ENCODE data around the gene STOX2. TPM values are rescaled to one million over a fixed set of nuclear protein-coding genes. Genes with fewer than 3 reads are reported as not detected.
A peak's percentile ranks its signal among the peaks of the same experiment; 100 is the strongest.

The STOX2 gene
- total RNA-seq, 1 donor from 2014 or later = 2.5 TPM

GRCh38 chr4:183907871-183908683 lies 3.0 kb downstream of the STOX2 start:
- H3K9me3 ChIP-seq (ENCODE audit: insufficient read depth, low read depth, low read length) = no peaks in the 10 kb centered on the region
- peaks cover 2% of the 10 kb centered on the region for H3K4me1 Mint-ChIP-seq (ENCODE audit: low read depth, unreplicated experiment)
- no peak overlapping the region for H3K27ac ChIP-seq (ENCODE audit: low read depth, low read length)
- H3K27me3 ChIP-seq (ENCODE audit: insufficient read depth, low read length) = peaks cover 28% of the 10 kb centered on the region
- no peak overlapping the region for H3K9ac ChIP-seq (ENCODE audit: low read length)
- H3K4me3 ChIP-seq (ENCODE audit: insufficient read depth, low read depth, low read length) = no peak overlapping the region
- no peak overlapping the region for H2AFZ ChIP-seq (ENCODE audit: low read depth, low read length)
- no peaks in the 10 kb centered on the region for H3K36me3 Mint-ChIP-seq (ENCODE audit: low read depth, unreplicated experiment)
- no peaks in the 10 kb centered on the region for H3K9me3 Mint-ChIP-seq (ENCODE audit: unreplicated experiment)
- H3K36me3 ChIP-seq (ENCODE audit: insufficient read depth, low read length) = no peaks in the 10 kb centered on the region
- DNase-seq (ENCODE audit: low read depth) (no peak), FAIRE-seq (no peak)
- peak overlapping the region; percentile 95 for H3K4me2 ChIP-seq (ENCODE audit: low read length)
- no peak overlapping the region for H3K27ac Mint-ChIP-seq (ENCODE audit: unreplicated experiment)
- peak overlapping the region; percentile 80 for H3K4me3 Mint-ChIP-seq (ENCODE audit: unreplicated experiment)
- H3K27me3 Mint-ChIP-seq (ENCODE audit: low read depth, unreplicated experiment) = peaks cover 2% of the 10 kb centered on the region
- H3K79me2 ChIP-seq (ENCODE audit: insufficient read depth, low read length) = no peaks in the 10 kb centered on the region
- H4K20me1 ChIP-seq (ENCODE audit: insufficient read depth, low read length) = no peaks in the 10 kb centered on the region
- peaks cover 8% of the 10 kb centered on the region for H3K4me1 ChIP-seq (ENCODE audit: insufficient read depth, low read length)
- TF ChIP-seq, protein P1, sequence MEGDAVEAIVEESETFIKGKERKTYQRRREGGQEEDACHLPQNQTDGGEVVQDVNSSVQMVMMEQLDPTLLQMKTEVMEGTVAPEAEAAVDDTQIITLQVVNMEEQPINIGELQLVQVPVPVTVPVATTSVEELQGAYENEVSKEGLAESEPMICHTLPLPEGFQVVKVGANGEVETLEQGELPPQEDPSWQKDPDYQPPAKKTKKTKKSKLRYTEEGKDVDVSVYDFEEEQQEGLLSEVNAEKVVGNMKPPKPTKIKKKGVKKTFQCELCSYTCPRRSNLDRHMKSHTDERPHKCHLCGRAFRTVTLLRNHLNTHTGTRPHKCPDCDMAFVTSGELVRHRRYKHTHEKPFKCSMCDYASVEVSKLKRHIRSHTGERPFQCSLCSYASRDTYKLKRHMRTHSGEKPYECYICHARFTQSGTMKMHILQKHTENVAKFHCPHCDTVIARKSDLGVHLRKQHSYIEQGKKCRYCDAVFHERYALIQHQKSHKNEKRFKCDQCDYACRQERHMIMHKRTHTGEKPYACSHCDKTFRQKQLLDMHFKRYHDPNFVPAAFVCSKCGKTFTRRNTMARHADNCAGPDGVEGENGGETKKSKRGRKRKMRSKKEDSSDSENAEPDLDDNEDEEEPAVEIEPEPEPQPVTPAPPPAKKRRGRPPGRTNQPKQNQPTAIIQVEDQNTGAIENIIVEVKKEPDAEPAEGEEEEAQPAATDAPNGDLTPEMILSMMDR (IDR thresholded peaks at IDR 0.05; ENCODE audit: insufficient read depth, low read depth, low read length) = no peak
- no peak for TF ChIP-seq EZH2 (IDR thresholded peaks at IDR 0.05; ENCODE audit: insufficient read depth, low read length)

DNA sequence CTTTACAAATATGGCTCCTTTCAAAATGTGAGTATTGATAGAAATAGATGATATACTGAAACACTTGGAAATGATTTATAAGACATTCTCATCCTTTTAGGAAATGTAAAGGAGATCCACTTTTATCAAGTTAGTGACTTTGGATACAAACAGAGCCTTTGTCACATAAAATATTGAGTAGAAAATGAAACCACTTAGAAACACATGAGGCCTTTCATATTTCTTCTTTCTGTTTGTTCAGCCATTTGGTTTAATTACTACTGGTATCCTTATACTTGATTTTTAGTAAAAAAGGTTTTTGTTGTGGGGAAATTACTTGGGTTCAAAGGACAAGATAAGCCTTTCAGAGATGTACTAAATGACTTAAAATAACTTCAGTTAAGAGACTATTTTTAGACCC lies 4.1 kb downstream of the STOX2 start:
- H3K27me3 Mint-ChIP-seq (ENCODE audit: low read depth, unreplicated experiment) = peaks cover 2% of the 10 kb centered on the region
- Histone ChIP-seq H3K9me3 (ENCODE audit: insufficient read depth, low read depth, low read length) (no peaks in the 10 kb centered on the region), H3K4me3 (ENCODE audit: insufficient read depth, low read depth, low read length) (no peak overlapping the region), H3K27me3 (ENCODE audit: insufficient read depth, low read length) (peaks cover 28% of the 10 kb centered on the region), H3K27ac (ENCODE audit: low read depth, low read length) (no peak overlapping the region), H3K79me2 (ENCODE audit: insufficient read depth, low read length) (no peaks in the 10 kb centered on the region), H2AFZ (ENCODE audit: low read depth, low read length) (no peak overlapping the region), H4K20me1 (ENCODE audit: insufficient read depth, low read length) (no peaks in the 10 kb centered on the region), H3K4me1 (ENCODE audit: insufficient read depth, low read length) (peaks cover 8% of the 10 kb centered on the region), H3K9ac (ENCODE audit: low read length) (no peak overlapping the region), H3K36me3 (ENCODE audit: insufficient read depth, low read length) (no peaks in the 10 kb centered on the region), H3K4me2 (ENCODE audit: low read length) (no peak overlapping the region)
- no peak overlapping the region for H3K27ac Mint-ChIP-seq (ENCODE audit: unreplicated experiment)
- FAIRE-seq = no peak
- peaks cover 2% of the 10 kb centered on the region for H3K4me1 Mint-ChIP-seq (ENCODE audit: low read depth, unreplicated experiment)
- H3K36me3 Mint-ChIP-seq (ENCODE audit: low read depth, unreplicated experiment) = no peaks in the 10 kb centered on the region
- no peaks in the 10 kb centered on the region for H3K9me3 Mint-ChIP-seq (ENCODE audit: unreplicated experiment)
- no peak for DNase-seq (ENCODE audit: low read depth)
- H3K4me3 Mint-ChIP-seq (ENCODE audit: unreplicated experiment) = no peak overlapping the region
- TF ChIP-seq, protein P1 (IDR thresholded peaks at IDR 0.05; ENCODE audit: insufficient read depth, low read depth, low read length) = no peak
- TF ChIP-seq EZH2 (IDR thresholded peaks at IDR 0.05; ENCODE audit: insufficient read depth, low read length) = no peak

- Histone ChIP-seq H3K9ac (ENCODE audit: low read length) (no peak overlapping the region), H3K9me3 (ENCODE audit: insufficient read depth, low read depth, low read length) (no peaks in the 10 kb centered on the region), H4K20me1 (ENCODE audit: insufficient read depth, low read length) (no peaks in the 10 kb centered on the region), H3K4me3 (ENCODE audit: insufficient read depth, low read depth, low read length) (no peak overlapping the region), H2AFZ (ENCODE audit: low read depth, low read length) (no peak overlapping the region), H3K79me2 (ENCODE audit: insufficient read depth, low read length) (no peaks in the 10 kb centered on the region), H3K27ac (ENCODE audit: low read depth, low read length) (no peak overlapping the region), H3K4me2 (ENCODE audit: low read length) (no peak overlapping the region), H3K27me3 (ENCODE audit: insufficient read depth, low read length) (peaks cover 26% of the 10 kb centered on the region), H3K4me1 (ENCODE audit: insufficient read depth, low read length) (peaks cover 8% of the 10 kb centered on the region), H3K36me3 (ENCODE audit: insufficient read depth, low read length) (no peaks in the 10 kb centered on the region)
- no peaks in the 10 kb centered on the region for H3K9me3 Mint-ChIP-seq (ENCODE audit: unreplicated experiment)
- TF ChIP-seq EZH2 (IDR thresholded peaks at IDR 0.05; ENCODE audit: insufficient read depth, low read length) = no peak
- TF ChIP-seq, protein P1 (IDR thresholded peaks at IDR 0.05; ENCODE audit: insufficient read depth, low read depth, low read length) = no peak
- FAIRE-seq (no peak), DNase-seq (ENCODE audit: low read depth) (no peak)
- peaks cover 2% of the 10 kb centered on the region for H3K4me1 Mint-ChIP-seq (ENCODE audit: low read depth, unreplicated experiment)
- H3K27ac Mint-ChIP-seq (ENCODE audit: unreplicated experiment) = no peak overlapping the region
- no peak overlapping the region for H3K4me3 Mint-ChIP-seq (ENCODE audit: unreplicated experiment)
- H3K27me3 Mint-ChIP-seq (ENCODE audit: low read depth, unreplicated experiment) = peaks cover 2% of the 10 kb centered on the region
- H3K36me3 Mint-ChIP-seq (ENCODE audit: low read depth, unreplicated experiment) = no peaks in the 10 kb centered on the region
Measured at GRCh38 chr4:183909801-183910200, 4.7 kb downstream of the STOX2 start.
